Left renal pelvis (tissue), 4 donors: ENCODE results near the gene LHX3. TPM values are rescaled to one million over a fixed set of nuclear protein-coding genes. Genes with fewer than 3 reads are reported as not detected.
A peak's percentile ranks its signal among the peaks of the same experiment; 100 is the strongest.

Experiments used
- DNase-seq, 4 donors: peaks; one replicate each; pipeline ENCODE4 v3.0.0-alpha.2; 2013; ENCODE audit warnings: low read depth in 4 of 4, low spot score in 3 of 4
- polyA plus RNA-seq, 4 donors: library from polyadenylated mRNA; unstranded; fragments of 120-200 nt; gene quantifications; one replicate each; pipeline ENCODE4 v1.2.1, GENCODE V29; 2013; ENCODE audit not compliant: insufficient read length in 4 of 4

LHX3 gene
- polyA plus RNA-seq, 4 donors, result not detected

GRCh38 chr9:136179761-136180160 lies 25.2 kb downstream of the LHX3 start:
- no peak for DNase-seq

GRCh38 chr9:136179101-136179616 lies 25.8 kb downstream of the LHX3 start:
- no peak for DNase-seq

- no peak for DNase-seq
Measured at GRCh38 chr9:136178773-136179075, 26.2 kb downstream of the LHX3 start.

GRCh38 chr9:136178061-136178772 lies 26.7 kb downstream of the LHX3 start:
- DNase-seq, result no peak

- no peak for DNase-seq
Measured at GRCh38 chr9:136177224-136177623, 27.7 kb downstream of the LHX3 start.

GRCh38 chr9:136175616-136176197 lies 29.2 kb downstream of the LHX3 start:
- peak in 1 of 4 donors; percentile 66 for DNase-seq

GRCh38 chr9:136174779-136175615 lies 29.9 kb downstream of the LHX3 start:
- DNase-seq, result no peak

- no peak for DNase-seq
Measured at GRCh38 chr9:136173648-136174290, 31.2 kb downstream of the LHX3 start.

GRCh38 chr9:136172412-136173079 lies 32.4 kb downstream of the LHX3 start:
- DNase-seq, result no peak

- DNase-seq, result no peak
Measured at GRCh38 chr9:136171801-136172411, 33.0 kb downstream of the LHX3 start.

GRCh38 chr9:136171009-136171800 lies 33.7 kb downstream of the LHX3 start:
- DNase-seq, result no peak

GRCh38 chr9:136170006-136170901 lies 34.7 kb downstream of the LHX3 start:
- no peak for DNase-seq

GRCh38 chr9:136169495-136169894 lies 35.4 kb downstream of the LHX3 start:
- no peak for DNase-seq

GRCh38 chr9:136163248-136163850 lies 41.6 kb downstream of the LHX3 start:
- no peak for DNase-seq

- DNase-seq, result no peak
Measured at GRCh38 chr9:136160995-136161610, 43.8 kb downstream of the LHX3 start.

GRCh38 chr9:136160381-136160841 lies 44.5 kb downstream of the LHX3 start:
- DNase-seq, result no peak

- DNase-seq, result no peak
Measured at GRCh38 chr9:136159851-136160250, 45.1 kb downstream of the LHX3 start.
